NCI-H524 treated with DMSO at 0.1 percent for 48 hours (cell line): Measurements from ENCODE around the gene DCX.

Experiments used
- DNase-seq: peaks from one replicate; lab custom pipeline; 2025; lab: John Stamatoyannopoulos, UW

DCX gene

GRCh38 chrX:111411983-111412382 is at the start of gene DCX:
Gene DCX (minus strand): TSS chrX:111412192. CDS start chrX:111410398, 1,794 bp downstream.
- DNase-seq, result peak; percentile 84

- DNase-seq, result no peak
Observed at GRCh38 chrX:111460607-111461006, 48.6 kb upstream of the DCX start.

- DNase-seq, result peak; percentile 4
Observed at GRCh38 chrX:111447298-111447697, 35.3 kb upstream of the DCX start.

- DNase-seq, result peak; percentile 48
Observed at GRCh38 chrX:111445485-111445884, 33.5 kb upstream of the DCX start.

- DNase-seq, result no peak
Observed at GRCh38 chrX:111444881-111445280, 32.9 kb upstream of the DCX start.

GRCh38 chrX:111443946-111444345 is 32.0 kb upstream of the DCX start:
- DNase-seq, result no peak

- no peak for DNase-seq
Observed at GRCh38 chrX:111442791-111443190, 30.8 kb upstream of the DCX start.

GRCh38 chrX:111435469-111435868 is 23.5 kb upstream of the DCX start:
- DNase-seq, result no peak

- DNase-seq, result peak; percentile 21
Observed at GRCh38 chrX:111431001-111431400, 19.0 kb upstream of the DCX start.

- peak; percentile 33 for DNase-seq
Observed at GRCh38 chrX:111411557-111411956, 435 bp downstream of the DCX start.

- DNase-seq, result peak; percentile 82
Observed at GRCh38 chrX:111410590-111411078, 1.4 kb downstream of the DCX start.

GRCh38 chrX:111409326-111409725 is 2.7 kb downstream of the DCX start:
- no peak for DNase-seq

- no peak for DNase-seq
Observed at GRCh38 chrX:111407948-111408347, 4.0 kb downstream of the DCX start.

GRCh38 chrX:111402344-111402743 is 9.6 kb downstream of the DCX start:
- DNase-seq, result no peak

- DNase-seq, result no peak
Observed at GRCh38 chrX:111395149-111395548, 16.8 kb downstream of the DCX start.

- no peak for DNase-seq
Observed at GRCh38 chrX:111394569-111394968, 17.4 kb downstream of the DCX start.

- no peak for DNase-seq
Observed at GRCh38 chrX:111387470-111388070, 24.4 kb downstream of the DCX start.

- DNase-seq, result no peak
Observed at GRCh38 chrX:111386615-111387233, 25.3 kb downstream of the DCX start.

GRCh38 chrX:111386077-111386476 is 25.9 kb downstream of the DCX start:
- no peak for DNase-seq

GRCh38 chrX:111382277-111382676 is 29.7 kb downstream of the DCX start:
- DNase-seq, result no peak

GRCh38 chrX:111376897-111377578 is 35.0 kb downstream of the DCX start:
- DNase-seq, result no peak

- DNase-seq, result no peak
Observed at GRCh38 chrX:111376486-111376885, 35.5 kb downstream of the DCX start.

- DNase-seq, result no peak
Observed at GRCh38 chrX:111375747-111376146, 36.2 kb downstream of the DCX start.
